WTC11 (cell line): ENCODE data around the gene LAMB4. TPM values are rescaled to one million over a fixed set of nuclear protein-coding genes. Genes with fewer than 3 reads are reported as not detected.

ENCODE experiments used
- ATAC-seq: fragments of 200-7000 bp; cut with Tn5 transposase; 2 replicates; pipeline ENCODE4 v1.10.0; 2021; ENCODE audit warnings: mild to moderate bottlenecking, moderate library complexity
- CTCF ChIA-PET: fragments of 300-600 bp; sonication (Branson Sonifier 250); formaldehyde crosslinking; loops from one replicate; lab custom pipeline; 2021; ENCODE audit warnings: antibody characterized with exemption; lab: Charles Lee
- POLR2A ChIA-PET: fragments of 350-600 bp; sonication (Branson Sonifier 250); formaldehyde crosslinking; loops from one replicate; lab custom pipeline; 2021; ENCODE audit warnings: antibody characterized with exemption; lab: Charles Lee
- DNase-seq: peaks from one replicate; pipeline ENCODE4 v3.0.0; 2021; ENCODE audit warnings: low spot score
- H3K27ac Mint-ChIP-seq: 2 replicates; pipeline ENCODE4 v1.8.0; 2021; ENCODE audit warnings: mixed read lengths
- H3K27me3 Mint-ChIP-seq: 2 replicates; pipeline ENCODE4 v1.8.0; 2021; ENCODE audit warnings: low read depth, mild to moderate bottlenecking, moderate library complexity, mixed read lengths
- H3K36me3 Mint-ChIP-seq: 2 replicates; pipeline ENCODE4 v1.8.0; 2021; ENCODE audit warnings: mixed read lengths
- H3K4me1 Mint-ChIP-seq: 2 replicates; pipeline ENCODE4 v1.8.0; 2022; ENCODE audit warnings: mixed read lengths
- H3K4me3 Mint-ChIP-seq: 2 replicates; pipeline ENCODE4 v1.8.0; 2021; ENCODE audit warnings: mild to moderate bottlenecking, moderate library complexity, mixed read lengths
- H3K9me3 Mint-ChIP-seq: 2 replicates; pipeline ENCODE4 v1.8.0; 2021; ENCODE audit warnings: mixed read lengths
- ELF4 ChIP-seq: sonication (generic); formaldehyde crosslinking; IDR thresholded peaks from 2 replicates; pipeline ENCODE4 v1.8.1; 2022; ENCODE audit warnings: low read depth, mild to moderate bottlenecking, moderate library complexity, missing genetic modification reagents
- ESRRA ChIP-seq: sonication (generic); formaldehyde crosslinking; IDR thresholded peaks from 2 replicates; pipeline ENCODE4 v1.8.1; 2022; ENCODE audit warnings: mild to moderate bottlenecking, missing genetic modification reagents, borderline replicate concordance
- ETV6 ChIP-seq: sonication (generic); formaldehyde crosslinking; IDR thresholded peaks from 2 replicates; pipeline ENCODE4 v1.8.1; 2022; ENCODE audit warnings: mild to moderate bottlenecking, missing genetic modification reagents
- MXD4 ChIP-seq: fragments of 250-450 bp; sonication (Bioruptor Pico); IDR thresholded peaks from 2 replicates; pipeline ENCODE4 v1.8.0; 2021; ENCODE audit warnings: mild to moderate bottlenecking, moderate library complexity, borderline replicate concordance
- NFE2L1 ChIP-seq: sonication (generic); formaldehyde crosslinking; IDR thresholded peaks from 2 replicates; pipeline ENCODE4 v1.8.1; 2023; ENCODE audit warnings: missing genetic modification reagents
- TEAD1 ChIP-seq: sonication (generic); formaldehyde crosslinking; IDR thresholded peaks from 2 replicates; pipeline ENCODE4 v1.8.0; 2022; ENCODE audit warnings: mild to moderate bottlenecking, missing genetic modification reagents
- TP53 ChIP-seq: sonication (generic); formaldehyde crosslinking; IDR thresholded peaks from 2 replicates; pipeline ENCODE4 v1.8.1; 2023; ENCODE audit warnings: mild to moderate bottlenecking, missing genetic modification reagents
- ZBTB21 ChIP-seq: sonication (generic); formaldehyde crosslinking; IDR thresholded peaks from 2 replicates; pipeline ENCODE4 v1.8.1; 2023; ENCODE audit warnings: mild to moderate bottlenecking, missing genetic modification reagents, borderline replicate concordance
- ZNF423 ChIP-seq: fragments of 250-450 bp; sonication (Bioruptor Pico); IDR thresholded peaks from 2 replicates; pipeline ENCODE4 v2.1.2; 2022; ENCODE audit warnings: mild to moderate bottlenecking, moderate library complexity
- total RNA-seq: library from RNA; stranded (reverse); gene quantifications from 3 replicates; pipeline ENCODE4 v1.2.3, GENCODE V29; 2021
- TF ChIP-seq, protein P1 (sequence below): fragments of 250-450 bp; sonication (Bioruptor Pico); IDR thresholded peaks from 2 replicates; pipeline ENCODE4 v1.9.0; 2021; ENCODE audit warnings: mild to moderate bottlenecking
- TF ChIP-seq, protein P2 (sequence below): fragments of 250-450 bp; sonication (Bioruptor Pico); IDR thresholded peaks from 2 replicates; pipeline ENCODE4 v1.9.0; 2021; ENCODE audit warnings: mild to moderate bottlenecking
- TF ChIP-seq, protein P3 (sequence below): sonication (generic); formaldehyde crosslinking; IDR thresholded peaks from 2 replicates; pipeline ENCODE4 v1.8.1; 2022; ENCODE audit warnings: low read depth, missing genetic modification reagents, borderline replicate concordance
- TF ChIP-seq, protein P4 (sequence below): sonication (generic); formaldehyde crosslinking; conservative IDR thresholded peaks from 2 replicates; pipeline ENCODE4 v1.8.1; 2023; ENCODE audit warnings: mild to moderate bottlenecking, low read depth, missing genetic modification reagents, moderate library complexity
- TF ChIP-seq, protein P5 (sequence below): sonication (generic); formaldehyde crosslinking; IDR thresholded peaks from 2 replicates; pipeline ENCODE4 v1.8.1; 2023; ENCODE audit warnings: mild to moderate bottlenecking, moderate library complexity, missing genetic modification reagents

LAMB4 gene
- total RNA-seq, 1 experiment from 2014 or later, result not detected

DNA sequence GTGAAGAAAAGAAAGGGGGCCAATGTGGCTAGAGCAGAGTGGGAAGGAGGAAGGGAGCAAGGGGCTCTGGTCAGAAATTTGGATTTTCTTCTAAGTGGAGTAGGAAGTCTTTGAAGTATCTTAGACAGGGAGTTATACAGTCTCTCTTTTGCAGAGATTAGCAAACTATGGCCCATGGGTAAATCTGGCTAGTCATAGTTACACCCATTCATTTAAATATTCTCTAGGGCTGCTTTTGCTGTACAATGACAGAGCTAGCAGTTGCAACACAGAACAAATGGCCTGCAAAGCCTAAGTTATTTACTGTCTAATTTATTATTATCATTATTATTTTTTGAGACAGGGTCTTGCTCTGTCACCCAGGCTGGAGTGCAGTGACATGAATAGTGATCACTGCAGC is 10.5 kb upstream of the LAMB4 start:
- Mint-ChIP-seq H3K27me3 (no peaks in the 10 kb centered on the region), H3K4me1 (no peaks in the 10 kb centered on the region), H3K36me3 (peaks cover 3% of the 10 kb centered on the region; the same call in 1 of the 2 replicates), H3K4me3 (no peak overlapping the region), H3K27ac (no peak overlapping the region), H3K9me3 (peaks cover 16% of the 10 kb centered on the region)
- CTCF ChIA-PET, result no interaction called here
- no peak for ATAC-seq
- no peak for DNase-seq
- TF ChIP-seq MXD4 (CRISPR knock-in tag) (no peak), ETV6 (CRISPR knock-in tag) (no peak), TP53 (no peak), TEAD1 (CRISPR knock-in tag) (no peak), ZNF423 (CRISPR knock-in tag) (no peak)
- TF ChIP-seq, protein P1, sequence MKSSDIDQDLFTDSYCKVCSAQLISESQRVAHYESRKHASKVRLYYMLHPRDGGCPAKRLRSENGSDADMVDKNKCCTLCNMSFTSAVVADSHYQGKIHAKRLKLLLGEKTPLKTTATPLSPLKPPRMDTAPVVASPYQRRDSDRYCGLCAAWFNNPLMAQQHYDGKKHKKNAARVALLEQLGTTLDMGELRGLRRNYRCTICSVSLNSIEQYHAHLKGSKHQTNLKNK (CRISPR knock-in tag), result no peak
- TF ChIP-seq, protein P2, sequence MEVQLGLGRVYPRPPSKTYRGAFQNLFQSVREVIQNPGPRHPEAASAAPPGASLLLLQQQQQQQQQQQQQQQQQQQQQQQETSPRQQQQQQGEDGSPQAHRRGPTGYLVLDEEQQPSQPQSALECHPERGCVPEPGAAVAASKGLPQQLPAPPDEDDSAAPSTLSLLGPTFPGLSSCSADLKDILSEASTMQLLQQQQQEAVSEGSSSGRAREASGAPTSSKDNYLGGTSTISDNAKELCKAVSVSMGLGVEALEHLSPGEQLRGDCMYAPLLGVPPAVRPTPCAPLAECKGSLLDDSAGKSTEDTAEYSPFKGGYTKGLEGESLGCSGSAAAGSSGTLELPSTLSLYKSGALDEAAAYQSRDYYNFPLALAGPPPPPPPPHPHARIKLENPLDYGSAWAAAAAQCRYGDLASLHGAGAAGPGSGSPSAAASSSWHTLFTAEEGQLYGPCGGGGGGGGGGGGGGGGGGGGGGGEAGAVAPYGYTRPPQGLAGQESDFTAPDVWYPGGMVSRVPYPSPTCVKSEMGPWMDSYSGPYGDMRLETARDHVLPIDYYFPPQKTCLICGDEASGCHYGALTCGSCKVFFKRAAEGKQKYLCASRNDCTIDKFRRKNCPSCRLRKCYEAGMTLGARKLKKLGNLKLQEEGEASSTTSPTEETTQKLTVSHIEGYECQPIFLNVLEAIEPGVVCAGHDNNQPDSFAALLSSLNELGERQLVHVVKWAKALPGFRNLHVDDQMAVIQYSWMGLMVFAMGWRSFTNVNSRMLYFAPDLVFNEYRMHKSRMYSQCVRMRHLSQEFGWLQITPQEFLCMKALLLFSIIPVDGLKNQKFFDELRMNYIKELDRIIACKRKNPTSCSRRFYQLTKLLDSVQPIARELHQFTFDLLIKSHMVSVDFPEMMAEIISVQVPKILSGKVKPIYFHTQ (CRISPR knock-in tag), result no peak
- POLR2A ChIA-PET, result no interaction called here

DNA sequence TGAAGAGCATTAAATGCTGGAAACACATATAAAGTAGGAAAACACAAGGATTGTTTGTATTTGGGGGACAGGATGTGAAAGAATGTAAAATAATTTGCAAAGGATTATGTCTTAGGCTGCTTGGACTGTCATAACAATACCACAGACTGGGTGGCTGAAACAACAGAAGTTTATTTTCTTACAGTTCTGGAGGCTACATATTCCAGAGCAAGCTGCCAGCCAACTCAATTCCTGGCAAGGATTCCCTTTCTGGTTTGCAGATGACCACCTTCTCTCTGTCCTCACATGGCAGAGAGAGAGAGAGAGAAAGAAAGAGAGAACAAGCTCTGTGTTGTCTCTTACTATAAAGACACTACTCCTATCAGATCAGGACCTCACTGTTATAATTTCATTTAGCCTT is 8.8 kb upstream of the LAMB4 start:
- DNase-seq (no peak), ATAC-seq (no peak)
- CTCF ChIA-PET, result no interaction called here
- no peak overlapping the region for H3K4me3 Mint-ChIP-seq
- peaks cover 16% of the 10 kb centered on the region for H3K9me3 Mint-ChIP-seq
- H3K27ac Mint-ChIP-seq, result no peak overlapping the region
- no peaks in the 10 kb centered on the region for H3K27me3 Mint-ChIP-seq
- TF ChIP-seq NFE2L1 (CRISPR knock-in tag) (no peak), ELF4 (CRISPR knock-in tag) (no peak), ESRRA (CRISPR knock-in tag) (no peak), ZBTB21 (CRISPR knock-in tag) (no peak)
- TF ChIP-seq, protein P3, sequence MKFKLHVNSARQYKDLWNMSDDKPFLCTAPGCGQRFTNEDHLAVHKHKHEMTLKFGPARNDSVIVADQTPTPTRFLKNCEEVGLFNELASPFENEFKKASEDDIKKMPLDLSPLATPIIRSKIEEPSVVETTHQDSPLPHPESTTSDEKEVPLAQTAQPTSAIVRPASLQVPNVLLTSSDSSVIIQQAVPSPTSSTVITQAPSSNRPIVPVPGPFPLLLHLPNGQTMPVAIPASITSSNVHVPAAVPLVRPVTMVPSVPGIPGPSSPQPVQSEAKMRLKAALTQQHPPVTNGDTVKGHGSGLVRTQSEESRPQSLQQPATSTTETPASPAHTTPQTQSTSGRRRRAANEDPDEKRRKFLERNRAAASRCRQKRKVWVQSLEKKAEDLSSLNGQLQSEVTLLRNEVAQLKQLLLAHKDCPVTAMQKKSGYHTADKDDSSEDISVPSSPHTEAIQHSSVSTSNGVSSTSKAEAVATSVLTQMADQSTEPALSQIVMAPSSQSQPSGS (CRISPR knock-in tag), result no peak
- TF ChIP-seq, protein P4, sequence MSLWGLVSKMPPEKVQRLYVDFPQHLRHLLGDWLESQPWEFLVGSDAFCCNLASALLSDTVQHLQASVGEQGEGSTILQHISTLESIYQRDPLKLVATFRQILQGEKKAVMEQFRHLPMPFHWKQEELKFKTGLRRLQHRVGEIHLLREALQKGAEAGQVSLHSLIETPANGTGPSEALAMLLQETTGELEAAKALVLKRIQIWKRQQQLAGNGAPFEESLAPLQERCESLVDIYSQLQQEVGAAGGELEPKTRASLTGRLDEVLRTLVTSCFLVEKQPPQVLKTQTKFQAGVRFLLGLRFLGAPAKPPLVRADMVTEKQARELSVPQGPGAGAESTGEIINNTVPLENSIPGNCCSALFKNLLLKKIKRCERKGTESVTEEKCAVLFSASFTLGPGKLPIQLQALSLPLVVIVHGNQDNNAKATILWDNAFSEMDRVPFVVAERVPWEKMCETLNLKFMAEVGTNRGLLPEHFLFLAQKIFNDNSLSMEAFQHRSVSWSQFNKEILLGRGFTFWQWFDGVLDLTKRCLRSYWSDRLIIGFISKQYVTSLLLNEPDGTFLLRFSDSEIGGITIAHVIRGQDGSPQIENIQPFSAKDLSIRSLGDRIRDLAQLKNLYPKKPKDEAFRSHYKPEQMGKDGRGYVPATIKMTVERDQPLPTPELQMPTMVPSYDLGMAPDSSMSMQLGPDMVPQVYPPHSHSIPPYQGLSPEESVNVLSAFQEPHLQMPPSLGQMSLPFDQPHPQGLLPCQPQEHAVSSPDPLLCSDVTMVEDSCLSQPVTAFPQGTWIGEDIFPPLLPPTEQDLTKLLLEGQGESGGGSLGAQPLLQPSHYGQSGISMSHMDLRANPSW (CRISPR knock-in tag), result no peak
- TF ChIP-seq, protein P5, sequence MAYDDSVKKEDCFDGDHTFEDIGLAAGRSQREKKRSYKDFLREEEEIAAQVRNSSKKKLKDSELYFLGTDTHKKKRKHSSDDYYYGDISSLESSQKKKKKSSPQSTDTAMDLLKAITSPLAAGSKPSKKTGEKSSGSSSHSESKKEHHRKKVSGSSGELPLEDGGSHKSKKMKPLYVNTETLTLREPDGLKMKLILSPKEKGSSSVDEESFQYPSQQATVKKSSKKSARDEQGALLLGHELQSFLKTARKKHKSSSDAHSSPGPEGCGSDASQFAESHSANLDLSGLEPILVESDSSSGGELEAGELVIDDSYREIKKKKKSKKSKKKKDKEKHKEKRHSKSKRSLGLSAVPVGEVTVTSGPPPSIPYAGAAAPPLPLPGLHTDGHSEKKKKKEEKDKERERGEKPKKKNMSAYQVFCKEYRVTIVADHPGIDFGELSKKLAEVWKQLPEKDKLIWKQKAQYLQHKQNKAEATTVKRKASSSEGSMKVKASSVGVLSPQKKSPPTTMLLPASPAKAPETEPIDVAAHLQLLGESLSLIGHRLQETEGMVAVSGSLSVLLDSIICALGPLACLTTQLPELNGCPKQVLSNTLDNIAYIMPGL (CRISPR knock-in tag), result no peak
- peaks cover 3% of the 10 kb centered on the region; the same call in 1 of the 2 replicates for H3K36me3 Mint-ChIP-seq
- POLR2A ChIA-PET, result no interaction called here
- no peaks in the 10 kb centered on the region for H3K4me1 Mint-ChIP-seq
